GM15510 (cell line): ENCODE results near the gene AKR7A2.

Source experiments
- POLR2A ChIP-seq: IDR thresholded peaks from 3 replicates; pipeline ENCODE4 v1.6.1; 2011; ENCODE audit warnings: borderline replicate concordance; ENCODE audit not compliant: insufficient read length; ENCODE audit errors: extremely low read depth

AKR7A2 gene

DNA sequence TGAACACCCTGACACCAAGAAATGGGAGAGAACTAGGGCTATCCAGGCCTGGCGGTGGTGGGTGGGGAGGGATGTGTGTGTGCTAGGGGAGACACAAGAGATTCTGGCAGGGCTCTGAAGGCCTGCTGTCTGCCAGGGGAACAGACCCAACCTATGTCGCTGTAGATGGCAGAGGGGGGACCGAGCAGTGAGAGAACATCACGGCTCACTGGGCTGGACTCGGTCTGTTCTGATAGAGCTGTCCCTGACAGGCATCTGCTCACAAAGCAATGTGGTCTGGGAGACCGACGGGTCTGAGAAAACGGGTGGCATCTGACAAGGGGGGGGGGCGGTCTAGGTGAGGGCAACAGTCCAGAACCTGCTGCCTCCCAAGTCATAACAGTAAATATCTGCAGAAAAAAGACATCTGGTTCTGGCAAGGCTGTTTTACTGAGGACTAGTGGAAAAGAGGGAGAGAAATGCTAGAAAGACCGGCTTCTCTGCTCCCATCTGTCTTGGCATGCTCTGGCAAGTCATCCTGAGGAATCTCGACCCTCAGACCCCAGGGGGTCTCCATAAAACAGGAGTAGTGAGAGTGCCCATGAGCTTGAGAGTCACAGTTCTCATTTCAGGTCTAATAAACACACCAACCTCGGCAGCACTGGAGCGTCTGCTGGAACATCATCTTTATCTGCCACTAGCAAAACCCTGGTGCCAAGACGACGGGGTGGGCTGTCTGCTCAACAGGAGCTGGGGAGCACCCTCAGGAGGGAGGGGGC lies 36.7 kb upstream of the AKR7A2 start:
- no peak for TF ChIP-seq POLR2A

- TF ChIP-seq POLR2A: no peak
Observed at GRCh38 chr1:19347533-19348172, 35.7 kb upstream of the AKR7A2 start.

DNA sequence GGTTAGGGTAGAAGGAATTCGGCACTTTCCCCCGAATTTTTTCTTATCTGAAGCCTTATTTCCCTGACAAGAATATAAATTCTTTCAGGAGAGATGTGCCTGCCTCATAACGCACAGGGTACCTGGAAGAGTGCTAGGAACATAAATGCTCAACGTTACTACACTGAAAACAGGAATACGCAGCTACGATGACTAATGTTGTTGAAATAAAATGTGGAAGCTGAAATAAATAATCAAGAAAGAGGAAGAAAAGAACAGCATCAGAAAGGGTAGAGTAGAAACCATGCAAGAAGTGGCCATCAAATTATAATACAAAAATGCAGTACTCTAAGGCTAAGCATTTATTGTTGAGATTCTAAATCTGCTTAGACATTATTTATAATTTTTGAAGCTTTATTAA lies 34.1 kb upstream of the AKR7A2 start:
- TF ChIP-seq POLR2A: no peak

DNA sequence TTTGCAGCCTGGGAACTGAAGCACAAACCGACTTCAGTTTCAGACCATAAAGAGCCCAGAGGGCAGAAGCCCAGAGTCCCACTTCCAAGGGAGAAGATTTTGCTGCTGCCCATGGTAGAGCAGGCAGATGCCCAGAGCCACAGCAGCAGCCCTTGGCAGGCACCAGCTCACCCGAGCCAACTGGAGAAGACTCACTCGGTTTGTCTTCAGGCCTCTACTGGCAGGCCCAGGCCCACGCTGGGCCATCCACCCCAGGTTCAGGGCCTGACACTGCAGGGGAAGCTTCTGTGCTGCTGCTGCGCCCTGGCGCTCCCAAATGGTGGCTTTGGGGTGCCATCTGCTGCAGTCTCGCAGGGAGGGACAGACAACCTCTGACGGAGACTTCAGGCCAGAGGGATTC lies 33.4 kb upstream of the AKR7A2 start:
- TF ChIP-seq POLR2A: no peak

DNA sequence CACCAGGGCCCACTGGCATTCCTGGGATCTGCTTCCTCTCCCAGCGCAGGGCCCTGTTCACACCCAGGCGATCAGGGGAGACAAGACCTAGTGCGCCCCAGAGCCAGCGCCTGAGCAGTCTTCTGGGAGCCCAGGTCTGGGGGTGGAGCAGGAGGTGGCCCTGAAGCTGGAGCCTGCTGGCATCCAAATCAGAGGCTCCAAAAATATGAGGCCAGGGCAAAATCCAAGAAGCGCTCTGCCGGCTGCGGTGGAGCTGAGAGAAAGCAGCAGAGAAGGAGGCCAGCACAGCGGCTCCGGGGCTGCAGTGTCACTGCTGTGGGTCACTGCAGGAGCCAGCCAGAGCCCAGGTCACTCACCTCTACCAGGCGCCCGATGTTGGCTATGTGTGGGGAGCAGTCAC lies 32.9 kb upstream of the AKR7A2 start:
- TF ChIP-seq POLR2A: no peak

GRCh38 chr1:19344372-19344810 lies 32.4 kb upstream of the AKR7A2 start:
- TF ChIP-seq POLR2A: no peak

GRCh38 chr1:19343617-19344350 lies 31.8 kb upstream of the AKR7A2 start:
- TF ChIP-seq POLR2A: no peak

DNA sequence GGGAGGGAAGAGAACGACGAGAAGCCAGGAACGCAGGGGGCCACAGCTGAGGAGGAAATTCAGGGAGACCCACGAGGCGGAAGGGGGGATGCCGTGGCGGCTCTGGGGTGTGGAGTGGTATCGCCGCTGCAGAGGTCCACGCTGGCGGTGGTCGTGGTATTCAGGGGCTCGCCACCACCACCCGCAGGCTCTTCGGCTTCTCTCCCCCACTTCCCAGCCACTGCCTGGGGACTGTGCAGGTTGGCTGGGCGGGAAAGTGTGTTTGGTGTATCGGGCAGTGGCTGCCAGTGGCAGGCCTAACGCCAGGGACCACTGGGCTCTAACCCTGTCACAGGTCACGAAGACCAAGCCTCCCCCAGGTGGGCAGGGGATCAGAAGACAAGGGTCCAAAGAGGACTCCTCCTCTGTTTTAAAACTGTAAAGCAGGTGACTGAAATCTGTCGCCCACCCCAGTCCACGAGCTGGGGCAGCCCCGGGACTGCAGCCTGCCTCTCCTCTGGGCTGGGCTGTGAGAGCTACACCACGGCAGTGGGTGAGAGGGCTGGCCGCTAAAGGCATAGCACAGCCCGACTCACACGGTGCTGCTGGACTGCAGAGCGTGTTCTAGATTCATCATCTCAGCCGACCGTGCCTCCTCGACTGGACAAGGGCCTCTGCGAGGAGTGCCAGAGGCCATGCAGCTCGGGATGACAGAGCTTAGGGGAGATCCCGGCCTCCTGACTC lies 31.1 kb upstream of the AKR7A2 start:
- TF ChIP-seq POLR2A: no peak

DNA sequence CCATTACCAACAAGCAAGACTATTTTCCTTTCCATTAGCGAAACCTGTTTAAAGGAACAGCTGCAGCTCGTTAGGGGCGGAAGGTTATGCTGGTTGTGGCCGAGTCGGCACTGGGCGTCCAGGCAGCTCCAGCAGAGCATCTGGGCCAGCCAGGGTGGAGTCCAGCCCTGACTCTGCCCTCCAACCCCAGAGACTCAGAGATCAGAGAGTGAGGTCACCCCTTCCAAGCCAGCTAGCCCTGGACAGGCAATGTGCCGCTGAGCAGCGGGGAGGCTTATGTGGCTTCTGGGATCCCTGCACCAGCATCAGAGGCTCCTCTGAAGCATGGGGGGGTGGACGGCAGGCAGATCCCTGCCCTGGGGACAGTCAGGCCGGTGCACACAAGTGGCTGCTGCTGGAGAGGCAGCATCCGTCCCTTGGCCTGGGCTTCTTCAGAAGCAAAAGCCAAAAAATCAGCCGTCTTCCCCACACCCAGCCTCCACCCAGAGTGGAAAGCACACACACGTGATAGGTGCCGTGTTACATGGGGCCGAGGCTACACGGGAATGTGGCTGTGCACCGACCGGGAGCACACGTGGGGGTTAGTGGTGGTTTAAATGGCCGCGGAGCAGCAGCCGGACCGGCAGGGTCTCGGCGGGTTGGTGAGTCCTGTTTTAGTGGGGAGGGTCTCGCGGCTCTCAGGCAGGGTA lies 30.3 kb upstream of the AKR7A2 start:
- TF ChIP-seq POLR2A: no peak

DNA sequence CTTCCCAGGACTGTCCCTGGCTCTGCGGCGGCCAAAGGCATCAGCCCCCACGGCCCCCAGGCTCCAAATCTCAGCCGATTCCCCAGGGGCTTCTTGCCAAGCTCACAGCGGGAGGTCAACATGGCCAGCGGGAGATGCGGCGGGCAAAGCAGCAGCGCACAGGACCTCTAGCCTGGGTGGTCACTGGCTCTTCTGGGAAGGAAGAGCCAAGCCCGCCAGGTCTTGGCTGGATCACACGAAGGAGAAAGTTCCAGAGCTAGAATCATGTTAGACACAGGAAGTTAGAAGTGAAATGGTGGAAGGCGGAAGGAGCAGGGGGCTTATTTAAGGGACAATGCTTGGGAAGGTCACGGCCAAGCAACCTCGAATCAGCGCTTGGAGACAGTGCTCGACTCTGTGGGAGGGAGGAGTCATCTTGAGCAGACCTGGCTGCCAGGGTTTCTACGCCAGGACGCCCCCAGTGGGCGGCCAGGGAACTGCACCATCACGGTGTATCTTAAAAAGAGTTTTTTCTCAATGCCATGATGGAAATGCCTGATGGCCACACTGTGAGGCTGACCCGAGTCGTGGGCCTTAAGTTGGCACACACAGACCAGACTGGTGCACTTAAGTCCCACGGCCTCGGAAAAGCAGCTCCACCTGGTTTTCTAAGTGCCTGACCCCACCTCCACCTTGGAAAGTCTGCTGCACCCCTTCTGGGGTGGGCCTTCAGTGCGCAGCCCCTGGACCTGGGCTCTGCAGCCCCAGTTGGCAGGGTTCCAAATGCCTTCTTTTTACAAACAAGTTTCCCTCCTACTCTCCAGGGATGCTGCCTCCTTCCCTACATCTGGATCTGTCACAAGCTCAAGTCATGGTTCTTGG lies 29.5 kb upstream of the AKR7A2 start:
- TF ChIP-seq POLR2A: no peak

- TF ChIP-seq POLR2A: no peak
Observed at GRCh38 chr1:19340387-19340937, 28.5 kb upstream of the AKR7A2 start.

DNA sequence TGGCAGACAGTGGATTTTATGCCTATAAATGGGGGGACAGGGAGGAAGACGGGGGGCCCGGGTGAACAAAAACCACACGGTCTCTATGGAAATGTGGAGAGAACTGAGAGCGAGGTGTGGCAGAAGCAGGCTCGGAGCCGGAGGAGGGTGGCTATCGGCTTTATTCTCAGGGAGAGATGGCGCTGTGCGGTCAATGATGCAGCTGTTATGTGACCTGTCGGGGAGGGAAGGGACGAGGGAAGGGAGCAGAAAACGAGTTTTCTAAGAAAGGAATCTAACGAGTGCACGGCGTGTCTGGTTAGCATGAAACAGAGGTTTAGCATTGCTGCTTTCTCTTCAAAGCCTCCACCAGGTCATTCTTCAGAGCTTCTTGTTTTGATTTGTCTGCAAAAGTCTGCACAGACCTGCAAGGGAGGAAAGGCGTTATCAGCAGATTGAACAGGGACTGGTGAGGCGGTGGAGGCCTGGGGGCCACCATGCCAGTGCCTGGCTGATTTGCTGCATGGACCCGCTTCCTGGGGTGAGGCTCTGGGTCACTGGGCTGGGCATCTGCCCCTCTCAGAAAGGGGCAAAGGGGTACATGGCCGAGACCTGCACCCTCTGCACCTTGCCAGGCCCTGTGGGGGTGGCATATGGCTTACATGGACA lies 27.4 kb upstream of the AKR7A2 start:
- TF ChIP-seq POLR2A: no peak

- no peak for TF ChIP-seq POLR2A
Observed at GRCh38 chr1:19338323-19338762, 26.4 kb upstream of the AKR7A2 start.

DNA sequence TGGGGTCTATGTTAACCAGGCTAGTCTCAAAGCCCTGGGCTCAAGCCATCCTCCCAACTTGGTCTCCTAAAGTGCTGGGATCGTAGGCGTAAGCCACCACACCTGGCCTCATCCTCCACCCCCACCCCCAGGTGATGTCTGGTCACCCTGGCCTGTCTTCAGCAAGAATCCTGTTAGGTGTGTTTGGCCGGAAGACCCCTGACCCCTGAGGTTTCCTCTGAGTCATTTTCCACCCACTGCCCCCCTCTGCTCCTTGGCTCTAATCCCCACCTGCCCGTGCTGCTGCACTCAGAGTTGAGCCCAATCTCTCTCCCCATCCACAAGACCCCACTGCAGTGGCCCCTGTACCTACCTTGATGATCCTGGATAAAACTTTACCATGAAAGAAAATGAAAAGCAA lies 25.3 kb upstream of the AKR7A2 start:
- no peak for TF ChIP-seq POLR2A

DNA sequence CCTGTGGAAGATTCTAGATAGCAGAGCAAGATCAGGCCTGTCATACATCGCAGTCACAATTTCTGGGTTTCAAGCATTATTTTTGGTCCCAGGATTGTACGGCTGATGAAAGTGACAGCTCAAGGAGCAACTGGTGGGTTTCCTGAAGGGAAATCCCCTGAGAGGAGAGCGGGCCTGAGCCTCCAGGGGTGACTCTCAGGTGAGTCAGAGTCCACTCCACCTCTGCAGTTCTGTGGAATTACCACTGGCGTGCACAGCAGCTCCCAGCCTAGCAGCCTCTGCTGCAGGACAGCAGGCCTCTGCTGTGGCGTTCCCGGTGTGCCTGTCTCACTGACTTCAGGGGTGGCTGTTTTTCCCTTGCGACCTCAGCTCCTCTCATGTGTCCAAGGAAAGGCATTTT lies 24.6 kb upstream of the AKR7A2 start:
- no peak for TF ChIP-seq POLR2A
